Spleen (tissue), 11 donors: ENCODE data around the gene THSD4. TPM values are rescaled to one million over a fixed set of nuclear protein-coding genes. Genes with fewer than 3 reads are reported as not detected.
A peak's percentile ranks its signal among the peaks of the same experiment; 100 is the strongest.

Experiments used
- DNase-seq: peaks from one replicate; pipeline ENCODE4 v3.0.0-alpha.2; 2020
- H3K27ac ChIP-seq, 8 donors: fragments of 200-600 bp; sonication (generic) in 7 of 8; 1 replicate in 4 of 8; 2 replicates in 4 of 8; pipeline versions ENCODE4 v1.5.0 to v1.8.0; 2016 to 2021; ENCODE audit warnings: inconsistent platforms in 4 of 8, mild to moderate bottlenecking in 4 of 8, moderate library complexity in 1 of 8
- H3K27me3 ChIP-seq, 7 donors: fragments of 200-600 bp; sonication (generic) in 6 of 7; replicated peaks in 1 of 7; 1 replicate in 4 of 7; 2 replicates in 3 of 7; pipeline versions ENCODE4 v1.5.0 to v1.8.0; 2016 to 2021; ENCODE audit warnings: inconsistent platforms in 3 of 7, mild to moderate bottlenecking in 1 of 7
- H3K36me3 ChIP-seq, 6 donors: fragments of 200-600 bp; sonication (generic) in 5 of 6; 1 replicate in 4 of 6; 2 replicates in 2 of 6; pipeline versions ENCODE4 v1.5.0 to v1.8.0; 2016 to 2021; ENCODE audit warnings: inconsistent platforms in 2 of 6
- H3K4me1 ChIP-seq, 6 donors: fragments of 200-600 bp; sonication (generic) in 5 of 6; 1 replicate in 3 of 6; 2 replicates in 3 of 6; pipeline versions ENCODE4 v1.5.0 to v1.8.0; 2016 to 2021; ENCODE audit warnings: inconsistent platforms in 3 of 6
- H3K4me3 ChIP-seq, 8 donors: fragments of 200-600 bp; sonication (generic) in 7 of 8; 1 replicate in 4 of 8; 2 replicates in 4 of 8; pipeline versions ENCODE4 v1.5.0 to v1.8.0; 2016 to 2021; ENCODE audit warnings: inconsistent platforms in 4 of 8, mild to moderate bottlenecking in 4 of 8, moderate library complexity in 2 of 8
- H3K9me3 ChIP-seq, 8 donors: fragments of 200-600 bp; sonication (generic) in 7 of 8; 1 replicate in 4 of 8; 2 replicates in 4 of 8; pipeline versions ENCODE4 v1.5.0 to v1.8.0; 2016 to 2021; ENCODE audit warnings: inconsistent platforms in 4 of 8
- POLR2A ChIP-seq, 3 donors: fragments of 450-650 bp; IDR thresholded peaks; one replicate each; pipeline ENCODE4 v1.5.1; 2017; ENCODE audit warnings: antibody characterized with exemption in 3 of 3, mild to moderate bottlenecking in 1 of 3
- POLR2AphosphoS5 ChIP-seq, 3 donors: sonication (generic); formaldehyde crosslinking; IDR thresholded peaks; one replicate each; pipeline ENCODE4 v1.5.1; 2017; ENCODE audit warnings: antibody characterized with exemption in 3 of 3
- WGBS, 5 donors: extraction: QIAGEN DNeasy Blood & Tissue Kit in 3 of 5; methylation state at CpG; one replicate each; pipeline versions ENCODE4 v1.1.5 to v1.1.7; 2013 to 2018; 5-methylcytosine and 5-hydroxymethylcytosine counted together
- intact Hi-C: fragments of 100-400 bp; cut with DNase I; formaldehyde crosslinking; loops from one replicate; pipeline ENCODE4 v1.15.0; 2023; ENCODE audit warnings: low total_unique reads
- polyA plus RNA-seq, 3 donors: library from polyadenylated mRNA; stranded (reverse); fragments of 200-250 nt; gene quantifications; one replicate each; pipeline ENCODE4 v1.2.1, GENCODE V29; 2013
- total RNA-seq, 7 donors: library from RNA; depleted of rRNA in 3 of 7; stranded (reverse); fragments of >200 nt in 3 of 7; fragmentation: NEBNext Ultra II Directional in 4 of 7; extraction: Animal tissue kit (Norgen Biotek cat#: 25700) in 4 of 7; gene quantifications; one replicate each; pipeline versions ENCODE4 v1.1.0 to v1.2.1, GENCODE V29; 2016 to 2021
- TF ChIP-seq, protein P1 (sequence below), 11 experiments: fragments of 200-600 bp in 7 of 11; fragments of 450-650 bp in 4 of 11; sonication (generic) in 4 of 11; IDR thresholded peaks in 8 of 11; conservative IDR thresholded peaks in 3 of 11; 1 replicate in 7 of 11; 2 replicates in 4 of 11; pipeline versions ENCODE4 v1.4.0 to v1.8.0; 2016 to 2021; ENCODE audit warnings: antibody characterized with exemption in 11 of 11, inconsistent platforms in 4 of 11, mild to moderate bottlenecking in 1 of 11
- donor health status: healthy with polysubstance abuse.
- donor health status: DM: no; HTN: no; CAD: no; lungs with moderate emphysema.
- donor health status: DM: no; HTN: no; CAD: no.
- donor health status: Bipolar disorder and iron deficiency.
- donor health status: healthy.
- donor health status: DM: no; HTN: no; CAD: no.
- donor health status: DM: yes; HTN: yes; CAD: no.

THSD4 gene
- total and polyA plus RNA-seq, 10 donors = 0.29 to 11.3 (median 3.4) TPM

DNA sequence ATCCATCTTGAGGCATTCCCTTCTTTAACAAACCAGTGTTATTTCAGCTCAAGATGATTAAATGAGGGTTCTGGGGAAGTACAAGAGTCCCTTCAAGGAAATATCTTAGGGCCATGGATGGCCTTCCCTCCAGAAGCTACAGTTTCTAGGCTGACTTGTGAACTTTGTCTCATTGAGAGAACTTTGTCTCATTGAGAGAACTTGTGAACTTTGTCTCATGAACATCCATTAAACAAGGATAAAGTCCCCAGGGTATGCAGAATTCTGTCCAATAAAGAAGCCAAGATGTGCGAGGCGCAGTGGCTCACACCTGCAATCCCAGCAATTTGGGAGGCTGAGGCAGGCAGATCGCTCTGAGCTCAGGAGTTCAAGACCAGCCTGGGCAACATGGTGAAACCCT is 341.5 kb downstream of the THSD4 start:
- WGBS, 5 donors = 93 to 97% (median 96%) methylated on average over 3 of the region's 3 CpGs
- H3K36me3 ChIP-seq = no peaks in the 10 kb centered on the region
- DNase-seq = no peak
- H3K4me1 ChIP-seq = no peaks in the 10 kb centered on the region
- TF ChIP-seq POLR2A (IDR thresholded peaks at IDR 0.05) = no peak
- no peak for TF ChIP-seq POLR2AphosphoS5 (IDR thresholded peaks at IDR 0.05)
- TF ChIP-seq, protein P1, sequence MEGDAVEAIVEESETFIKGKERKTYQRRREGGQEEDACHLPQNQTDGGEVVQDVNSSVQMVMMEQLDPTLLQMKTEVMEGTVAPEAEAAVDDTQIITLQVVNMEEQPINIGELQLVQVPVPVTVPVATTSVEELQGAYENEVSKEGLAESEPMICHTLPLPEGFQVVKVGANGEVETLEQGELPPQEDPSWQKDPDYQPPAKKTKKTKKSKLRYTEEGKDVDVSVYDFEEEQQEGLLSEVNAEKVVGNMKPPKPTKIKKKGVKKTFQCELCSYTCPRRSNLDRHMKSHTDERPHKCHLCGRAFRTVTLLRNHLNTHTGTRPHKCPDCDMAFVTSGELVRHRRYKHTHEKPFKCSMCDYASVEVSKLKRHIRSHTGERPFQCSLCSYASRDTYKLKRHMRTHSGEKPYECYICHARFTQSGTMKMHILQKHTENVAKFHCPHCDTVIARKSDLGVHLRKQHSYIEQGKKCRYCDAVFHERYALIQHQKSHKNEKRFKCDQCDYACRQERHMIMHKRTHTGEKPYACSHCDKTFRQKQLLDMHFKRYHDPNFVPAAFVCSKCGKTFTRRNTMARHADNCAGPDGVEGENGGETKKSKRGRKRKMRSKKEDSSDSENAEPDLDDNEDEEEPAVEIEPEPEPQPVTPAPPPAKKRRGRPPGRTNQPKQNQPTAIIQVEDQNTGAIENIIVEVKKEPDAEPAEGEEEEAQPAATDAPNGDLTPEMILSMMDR (IDR thresholded peaks at IDR 0.05 in 8 of 11, conservative IDR thresholded peaks at IDR 0.05 in 3 of 11) = no peak
- intact Hi-C loops = no loop called here
- no peak overlapping the region for H3K27ac ChIP-seq
- no peaks in the 10 kb centered on the region for H3K9me3 ChIP-seq
- no peak overlapping the region for H3K4me3 ChIP-seq
- peaks cover 0 to 4% (median 0%) of the 10 kb centered on the region in 7 donors for H3K27me3 ChIP-seq

- no peak for DNase-seq
- TF ChIP-seq, protein P1 (IDR thresholded peaks at IDR 0.05 in 8 of 11, conservative IDR thresholded peaks at IDR 0.05 in 3 of 11) = no peak
- TF ChIP-seq POLR2AphosphoS5 (IDR thresholded peaks at IDR 0.05) (no peak), POLR2A (IDR thresholded peaks at IDR 0.05) (no peak)
- whole genome bisulfite sequencing, 5 donors = 44 to 75% (median 52%) methylated on average over 2 of the region's 2 CpGs
- peak overlapping the region in 1 of 8 donors; percentile 27 for H3K27ac ChIP-seq
- intact Hi-C loops = no loop called here
- H3K9me3 ChIP-seq = no peaks in the 10 kb centered on the region
- no peaks in the 10 kb centered on the region for H3K36me3 ChIP-seq
- H3K4me1 ChIP-seq = no peaks in the 10 kb centered on the region
- H3K4me3 ChIP-seq = no peak overlapping the region
- H3K27me3 ChIP-seq = no peaks in the 10 kb centered on the region
These were observed 342.9 kb downstream of the THSD4 start for GRCh38 chr15:71458089-71458660.

DNA sequence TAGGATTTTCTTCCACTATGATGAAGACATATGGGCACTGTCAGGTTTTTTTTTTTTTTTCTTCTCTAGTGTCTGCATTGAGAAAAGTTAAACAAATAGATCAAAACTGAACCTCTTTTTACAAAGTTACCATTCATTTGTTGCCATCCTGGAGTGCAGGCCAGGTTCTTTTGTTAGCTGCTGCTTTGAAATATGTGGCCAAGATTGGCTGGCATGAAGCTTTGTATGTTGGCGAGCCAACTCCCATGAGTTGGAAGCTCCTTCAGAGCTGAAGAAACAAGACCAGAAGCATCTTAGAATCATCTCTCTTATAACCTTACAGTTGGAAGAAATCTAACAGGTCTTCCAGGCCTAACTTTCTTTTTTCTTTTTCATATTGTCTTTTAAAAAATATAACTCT is 346.5 kb downstream of the THSD4 start:
- DNase-seq = no peak
- TF ChIP-seq, protein P1 (IDR thresholded peaks at IDR 0.05 in 8 of 11, conservative IDR thresholded peaks at IDR 0.05 in 3 of 11) = no peak
- TF ChIP-seq POLR2A (IDR thresholded peaks at IDR 0.05) = no peak
- no peak for TF ChIP-seq POLR2AphosphoS5 (IDR thresholded peaks at IDR 0.05)
- 81 to 100% (median 96%) methylated on average over 1 of the region's 1 CpG for WGBS, 5 donors

GRCh38 chr15:71462638-71463037 is 347.4 kb downstream of the THSD4 start:
- 88 to 100% (median 94%) methylated on average over 1 of the region's 1 CpG for WGBS, 5 donors
- Histone ChIP-seq H3K4me3 (no peak overlapping the region), H3K4me1 (no peaks in the 10 kb centered on the region), H3K27me3 (no peaks in the 10 kb centered on the region), H3K27ac (no peak overlapping the region), H3K9me3 (no peaks in the 10 kb centered on the region), H3K36me3 (no peaks in the 10 kb centered on the region)
- TF ChIP-seq POLR2AphosphoS5 (IDR thresholded peaks at IDR 0.05) (no peak), POLR2A (IDR thresholded peaks at IDR 0.05) (no peak)
- TF ChIP-seq, protein P1 (IDR thresholded peaks at IDR 0.05 in 8 of 11, conservative IDR thresholded peaks at IDR 0.05 in 3 of 11) = no peak
- DNase-seq = no peak
- intact Hi-C loops = no loop called here

More for the DNA sequence above, 346.5 kb downstream of the THSD4 start:
- H3K27ac ChIP-seq = no peak overlapping the region
- H3K4me1 ChIP-seq = no peaks in the 10 kb centered on the region
- H3K4me3 ChIP-seq = no peak overlapping the region
- no peaks in the 10 kb centered on the region for H3K9me3 ChIP-seq
- H3K36me3 ChIP-seq = no peaks in the 10 kb centered on the region
- intact Hi-C loops = no loop called here
- no peaks in the 10 kb centered on the region for H3K27me3 ChIP-seq
